HCT116 (cell line): ENCODE data around the gene WDR45B. TPM values are rescaled to one million over a fixed set of nuclear protein-coding genes. Genes with fewer than 3 reads are reported as not detected.

Experiments used
- ATAC-seq: fragments of 200-7000 bp; cut with Tn5 transposase; 2 replicates; pipeline ENCODE4 v1.9.1; 2020; ENCODE audit warnings: mild to moderate bottlenecking, moderate library complexity
- BruUV-seq: library from RNA; stranded (reverse); fragments of 400-500 nt; replicated peaks from 2 replicates; lab custom pipeline; 2021; lab: Mats Ljungman, UMichigan
- CTCF ChIA-PET: fragments of 300-600 bp; sonication (Branson Sonifier 250); formaldehyde crosslinking; loops from one replicate; lab custom pipeline; 2021; ENCODE audit warnings: antibody characterized with exemption; lab: Charles Lee
- POLR2A ChIA-PET: fragments of 300-600, 350-600 bp; sonication (Branson Sonifier 250); formaldehyde crosslinking; loops from one replicate; lab custom pipeline; 2021; ENCODE audit warnings: antibody characterized with exemption; lab: Charles Lee
- RAD21 ChIA-PET, 2 experiments: fragments of 300-600 bp; sonication (Branson Sonifier 250); formaldehyde crosslinking; loops; one replicate each; lab custom pipeline; 2023; ENCODE audit warnings: low total read pairs in 2 of 2; ENCODE audit not compliant: uncharacterized antibody in 2 of 2, unreplicated experiment in 2 of 2, low non-redundant PET in 1 of 2; lab: Charles Lee
- DNase-seq: peaks from one replicate; pipeline ENCODE4 v3.0.0-alpha.2; 2010; ENCODE audit warnings: low read depth, low spot score
- H2AFZ ChIP-seq: fragments of 200-600 bp; shearing (Covaris generic), sonication (generic); 2 replicates; pipeline ENCODE4 v1.6.1; 2017; ENCODE audit warnings: low read depth, mixed run types, mixed read lengths, antibody characterized with exemption, low read length; ENCODE audit not compliant: poor library complexity, severe bottlenecking
- H3K27ac ChIP-seq: 2 replicates; pipeline ENCODE4 v1.5.1; 2012; ENCODE audit warnings: low read depth, low read length
- H3K27me3 ChIP-seq: fragments of 200-600 bp; sonication (generic); 2 replicates; pipeline ENCODE4 v1.6.1; 2016; ENCODE audit warnings: mixed run types, low read length, mixed read lengths; ENCODE audit not compliant: insufficient read depth
- H3K36me3 ChIP-seq, 2 experiments: fragments of 200-500 bp in 1 of 2; fragments of 200-600 bp in 1 of 2; sonication (Bioruptor generic) in 1 of 2; sonication (generic) in 1 of 2; 2 replicates each; pipeline versions ENCODE4 v1.5.1 to v1.6.1; 2014 to 2016; ENCODE audit warnings: low read length in 2 of 2, inconsistent platforms in 1 of 2, mixed read lengths in 1 of 2, mixed run types in 1 of 2; ENCODE audit not compliant: insufficient read depth in 2 of 2, control insufficient read depth in 1 of 2
- H3K4me1 ChIP-seq, 2 experiments: fragments of 200-600 bp in 1 of 2; sonication (generic) in 1 of 2; 2 replicates each; pipeline versions ENCODE4 v1.5.1 to v1.6.1; 2012 to 2017; ENCODE audit warnings: low read length in 2 of 2, inconsistent platforms in 1 of 2, mild to moderate bottlenecking in 1 of 2, mixed read lengths in 1 of 2, mixed run types in 1 of 2, moderate library complexity in 1 of 2; ENCODE audit not compliant: insufficient read depth in 2 of 2, control insufficient read depth in 1 of 2
- H3K4me2 ChIP-seq: fragments of 200-600 bp; sonication (generic); 2 replicates; pipeline ENCODE4 v1.6.1; 2017; ENCODE audit warnings: mixed run types, low read length, mixed read lengths
- H3K4me3 ChIP-seq, 2 experiments: fragments of 200-600 bp in 1 of 2; sonication (generic) in 1 of 2; replicated peaks in 1 of 2; 2 replicates each; pipeline ENCODE4 v1.5.1; 2011 to 2016; ENCODE audit warnings: low read length in 2 of 2, control low read depth in 1 of 2, low read depth in 1 of 2, mild to moderate bottlenecking in 1 of 2, mixed read lengths in 1 of 2, mixed run types in 1 of 2
- H3K79me2 ChIP-seq: fragments of 200-600 bp; sonication (generic); 2 replicates; pipeline ENCODE4 v1.6.1; 2017; ENCODE audit warnings: mild to moderate bottlenecking, mixed run types, low read length, moderate library complexity, mixed read lengths; ENCODE audit not compliant: insufficient read depth
- H3K9ac ChIP-seq: fragments of 200-600 bp; sonication (generic); 2 replicates; pipeline ENCODE4 v1.6.1; 2016; ENCODE audit warnings: low read length, mixed read lengths
- H3K9me2 ChIP-seq: fragments of 200-600 bp; sonication (generic), shearing (Covaris generic); 2 replicates; pipeline ENCODE4 v1.6.1; 2017; ENCODE audit warnings: mixed run types, mild to moderate bottlenecking, moderate library complexity; ENCODE audit not compliant: insufficient read depth
- H3K9me3 ChIP-seq, 2 experiments: fragments of 200-500 bp in 1 of 2; fragments of 200-600 bp in 1 of 2; sonication (Bioruptor generic) in 1 of 2; sonication (generic) in 1 of 2; 2 replicates each; pipeline ENCODE4 v1.6.1; 2014 to 2017; ENCODE audit warnings: low read length in 2 of 2, mixed read lengths in 2 of 2, inconsistent platforms in 1 of 2, low read depth in 1 of 2, mild to moderate bottlenecking in 1 of 2, mixed run types in 1 of 2, moderate library complexity in 1 of 2; ENCODE audit not compliant: control insufficient read depth in 1 of 2, insufficient read depth in 1 of 2
- H4K20me1 ChIP-seq: fragments of 200-600 bp; sonication (generic), shearing (Covaris generic); 2 replicates; pipeline ENCODE4 v1.6.1; 2017; ENCODE audit warnings: mixed run types, mild to moderate bottlenecking, moderate library complexity; ENCODE audit not compliant: insufficient read depth
- CBX3 ChIP-seq: IDR thresholded peaks from 2 replicates; pipeline ENCODE4 v1.6.1; 2012; ENCODE audit warnings: low read depth
- EGR1 ChIP-seq: IDR thresholded peaks from 2 replicates; pipeline ENCODE4 v1.6.1; 2012; ENCODE audit warnings: low read depth
- ELF1 ChIP-seq: IDR thresholded peaks from 2 replicates; pipeline ENCODE4 v1.6.1; 2012; ENCODE audit warnings: low read depth, borderline replicate concordance
- EZH2 ChIP-seq: fragments of 200-600 bp; sonication (generic); IDR thresholded peaks from 2 replicates; pipeline ENCODE4 v1.6.1; 2017; ENCODE audit warnings: antibody characterized with exemption, mixed run types
- FOSL1 ChIP-seq: IDR thresholded peaks from 2 replicates; pipeline ENCODE4 v1.6.1; 2012; ENCODE audit warnings: low read depth
- JUND ChIP-seq: IDR thresholded peaks from 2 replicates; pipeline ENCODE4 v1.6.1; 2012
- POLR2A ChIP-seq: IDR thresholded peaks from 2 replicates; pipeline ENCODE4 v1.7.0; 2011; ENCODE audit warnings: borderline replicate concordance; ENCODE audit not compliant: insufficient read depth, insufficient read length; ENCODE audit errors: extremely low read depth
- RAD21 ChIP-seq: IDR thresholded peaks from 2 replicates; pipeline ENCODE4 v1.6.1; 2012; ENCODE audit warnings: low read depth, mild to moderate bottlenecking
- REST ChIP-seq: IDR thresholded peaks from 2 replicates; pipeline ENCODE4 v1.6.1; 2012; ENCODE audit warnings: low read depth
- SIN3A ChIP-seq: IDR thresholded peaks from 2 replicates; pipeline ENCODE4 v1.6.1; 2012; ENCODE audit warnings: low read depth
- TCF7L2 ChIP-seq: IDR thresholded peaks from 2 replicates; pipeline ENCODE4 v1.7.0; 2011; ENCODE audit warnings: borderline replicate concordance, inconsistent platforms; ENCODE audit not compliant: insufficient read depth, insufficient read length; ENCODE audit errors: extremely low read depth
- ZFX ChIP-seq: fragments of 450-650 bp; IDR thresholded peaks from 2 replicates; pipeline ENCODE4 v1.6.1; 2017
- ZNF274 ChIP-seq: fragments of 200-500 bp; sonication (Bioruptor generic); IDR thresholded peaks from 2 replicates; pipeline ENCODE4 v1.6.1; 2014; ENCODE audit warnings: mild to moderate bottlenecking, low read depth, low read length, inconsistent platforms
- intact Hi-C: fragments of 100-400 bp; cut with micrococcal nuclease; formaldehyde crosslinking; loops from 2 replicates; pipeline ENCODE4 v1.10.0; 2022
- total RNA-seq: library from RNA; stranded (reverse); gene quantifications from one replicate; pipeline ENCODE4 v1.2.1, GENCODE V29; 2021; ENCODE audit not compliant: unreplicated experiment
- TF ChIP-seq, protein P1 (sequence below): IDR thresholded peaks from 2 replicates; pipeline ENCODE4 v1.6.1; 2012
- TF ChIP-seq, protein P2 (sequence below), 3 experiments: fragments of 200-600 bp in 1 of 3; sonication (generic) in 1 of 3; IDR thresholded peaks in 2 of 3; conservative IDR thresholded peaks in 1 of 3; 2 replicates each; pipeline ENCODE4 v1.5.1; 2012 to 2017; ENCODE audit warnings: low read depth in 2 of 3, low read length in 2 of 3, antibody characterized with exemption in 1 of 3, borderline replicate concordance in 1 of 3, control low read depth in 1 of 3, mild to moderate bottlenecking in 1 of 3, mixed read lengths in 1 of 3, mixed run types in 1 of 3, moderate library complexity in 1 of 3; ENCODE audit not compliant: insufficient read depth in 1 of 3

WDR45B gene
- total RNA-seq, 1 experiment from 2014 or later, result 117 TPM

DNA sequence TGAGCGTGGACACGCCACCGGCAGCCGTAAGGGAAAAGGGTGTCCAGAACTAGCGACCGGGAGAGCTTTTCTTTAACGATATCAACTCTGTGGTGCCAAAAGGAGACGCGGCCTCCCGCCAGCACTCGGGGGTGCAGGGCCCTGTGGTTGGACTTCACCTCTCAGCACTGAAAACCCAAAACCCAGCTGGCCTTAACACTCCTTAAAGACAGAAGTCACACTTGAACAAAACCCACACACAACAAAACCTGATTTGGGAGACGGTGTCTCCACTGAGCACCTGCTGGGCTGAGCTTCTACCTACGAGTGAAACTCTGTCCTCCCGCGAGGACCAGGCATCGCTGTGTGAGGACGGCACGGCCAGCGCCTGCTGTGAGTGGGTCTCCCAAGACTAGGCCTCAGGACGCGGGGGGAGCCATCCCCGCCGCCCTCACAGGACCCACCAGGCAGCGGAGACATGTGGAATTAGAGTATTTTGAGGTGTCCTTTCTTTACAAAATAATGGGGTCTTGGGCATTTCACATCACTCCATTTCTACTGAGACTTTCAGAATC is 46.7 kb downstream of the WDR45B start:
- ChIA-PET CTCF (no interaction called here), POLR2A (no interaction called here), RAD21 (no interaction called here)
- Histone ChIP-seq H4K20me1 (no peaks in the 10 kb centered on the region), H3K9ac (no peak overlapping the region), H3K27me3 (no peaks in the 10 kb centered on the region), H3K4me1 (no peaks in the 10 kb centered on the region), H3K27ac (no peak overlapping the region; the same call in 1 of the 2 replicates), H3K4me2 (no peak overlapping the region), H3K9me3 (no peaks in the 10 kb centered on the region), H3K79me2 (peaks cover 53% of the 10 kb centered on the region), H3K9me2 (no peaks in the 10 kb centered on the region), H3K36me3 (peaks cover 59 to 84% of the 10 kb centered on the region in 2 experiments), H2AFZ (no peak overlapping the region), H3K4me3 (no peak overlapping the region)
- ATAC-seq (no peak), DNase-seq (no peak)
- TF ChIP-seq FOSL1, result no peak
- TF ChIP-seq ZFX, result no peak
- intact Hi-C loops, result no loop called here
- TSS peak; percentile 45 for BruUV-seq

DNA sequence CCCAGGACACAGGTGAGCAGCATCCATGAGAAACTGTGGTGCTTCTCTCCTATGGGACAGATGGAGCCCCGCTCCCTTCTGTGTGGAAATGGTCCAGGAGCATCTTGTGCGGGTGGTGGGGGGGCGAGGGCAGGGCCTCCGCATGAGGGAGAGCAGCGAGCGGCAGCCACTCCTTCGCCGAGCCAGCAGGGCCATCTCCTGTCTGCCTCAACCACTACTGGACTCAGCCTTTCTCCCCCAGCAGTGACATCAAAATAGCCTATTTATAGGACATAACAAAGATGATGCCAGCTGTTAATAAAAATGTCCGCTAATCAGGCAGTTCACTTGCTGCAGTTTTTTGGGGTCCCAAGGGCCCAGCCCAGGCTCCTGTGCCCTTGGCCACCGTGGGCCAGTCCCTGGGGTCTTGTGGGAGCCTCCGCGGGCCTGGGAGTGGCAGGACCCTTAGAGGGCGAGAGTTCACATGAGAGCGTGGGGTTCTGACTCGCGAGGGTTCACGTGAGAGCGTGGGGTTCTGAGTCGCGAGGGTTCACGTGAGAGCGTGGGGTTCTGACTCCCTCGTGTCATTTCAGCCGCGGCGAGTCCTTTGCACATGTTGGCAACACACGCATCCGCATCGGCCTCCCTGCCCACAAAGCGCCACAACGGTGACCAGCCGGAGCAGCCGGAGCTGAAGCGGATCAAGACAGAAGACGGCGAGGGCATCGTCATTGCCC is 47.4 kb downstream of the WDR45B start:
- no peaks in the 10 kb centered on the region for H4K20me1 ChIP-seq
- no peaks in the 10 kb centered on the region for H3K9me3 ChIP-seq
- peaks cover 58% of the 10 kb centered on the region for H3K79me2 ChIP-seq
- DNase-seq (no peak), ATAC-seq (no peak)
- no peak overlapping the region for H3K4me2 ChIP-seq
- H3K27ac ChIP-seq, result no peak overlapping the region
- intact Hi-C loops, result no loop called here
- H3K36me3 ChIP-seq, result peaks cover 62 to 84% of the 10 kb centered on the region in 2 experiments
- no peaks in the 10 kb centered on the region for H3K9me2 ChIP-seq
- no TSS peak for BruUV-seq
- no peak overlapping the region for H2AFZ ChIP-seq
- CTCF ChIA-PET, result no interaction called here
- POLR2A ChIA-PET, result no interaction called here
- no peaks in the 10 kb centered on the region for H3K4me1 ChIP-seq
- no peak overlapping the region for H3K4me3 ChIP-seq
- no peaks in the 10 kb centered on the region for H3K27me3 ChIP-seq
- RAD21 ChIA-PET, result no interaction called here
- H3K9ac ChIP-seq, result no peak overlapping the region
- no peak for TF ChIP-seq TCF7L2
- TF ChIP-seq POLR2A, result no peak
- TF ChIP-seq, protein P1, sequence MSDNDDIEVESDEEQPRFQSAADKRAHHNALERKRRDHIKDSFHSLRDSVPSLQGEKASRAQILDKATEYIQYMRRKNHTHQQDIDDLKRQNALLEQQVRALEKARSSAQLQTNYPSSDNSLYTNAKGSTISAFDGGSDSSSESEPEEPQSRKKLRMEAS, result no peak
- no peak for TF ChIP-seq EZH2
- TF ChIP-seq, protein P2, sequence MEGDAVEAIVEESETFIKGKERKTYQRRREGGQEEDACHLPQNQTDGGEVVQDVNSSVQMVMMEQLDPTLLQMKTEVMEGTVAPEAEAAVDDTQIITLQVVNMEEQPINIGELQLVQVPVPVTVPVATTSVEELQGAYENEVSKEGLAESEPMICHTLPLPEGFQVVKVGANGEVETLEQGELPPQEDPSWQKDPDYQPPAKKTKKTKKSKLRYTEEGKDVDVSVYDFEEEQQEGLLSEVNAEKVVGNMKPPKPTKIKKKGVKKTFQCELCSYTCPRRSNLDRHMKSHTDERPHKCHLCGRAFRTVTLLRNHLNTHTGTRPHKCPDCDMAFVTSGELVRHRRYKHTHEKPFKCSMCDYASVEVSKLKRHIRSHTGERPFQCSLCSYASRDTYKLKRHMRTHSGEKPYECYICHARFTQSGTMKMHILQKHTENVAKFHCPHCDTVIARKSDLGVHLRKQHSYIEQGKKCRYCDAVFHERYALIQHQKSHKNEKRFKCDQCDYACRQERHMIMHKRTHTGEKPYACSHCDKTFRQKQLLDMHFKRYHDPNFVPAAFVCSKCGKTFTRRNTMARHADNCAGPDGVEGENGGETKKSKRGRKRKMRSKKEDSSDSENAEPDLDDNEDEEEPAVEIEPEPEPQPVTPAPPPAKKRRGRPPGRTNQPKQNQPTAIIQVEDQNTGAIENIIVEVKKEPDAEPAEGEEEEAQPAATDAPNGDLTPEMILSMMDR (IDR thresholded peaks at IDR 0.05 in 2 of 3, conservative IDR thresholded peaks at IDR 0.05 in 1 of 3; ENCODE audit: borderline replicate concordance in 1 of 3, insufficient read depth in 1 of 3, low read depth in 2 of 3, low read length in 2 of 3), result no peak
- no peak for TF ChIP-seq SIN3A
- no peak for TF ChIP-seq RAD21
- no peak for TF ChIP-seq ZNF274
- TF ChIP-seq JUND, result no peak
- no peak for TF ChIP-seq CBX3
- no peak for TF ChIP-seq EGR1
- no peak for TF ChIP-seq REST
- TF ChIP-seq FOSL1, result no peak
- no peak for TF ChIP-seq ELF1
